Stimulated activated CD4-positive, alpha-beta T cell treated with anti-CD3 and anti-CD28 coated beads, Interleukin-4, amount 100 ng/mL, for 4 hours (primary cell): Measurements from ENCODE around the gene TBC1D14.

ENCODE experiments used
- DNase-seq, 2 experiments: peaks; one replicate each; pipeline ENCODE4 v3.0.0-alpha.2; 2020

The TBC1D14 gene

DNA sequence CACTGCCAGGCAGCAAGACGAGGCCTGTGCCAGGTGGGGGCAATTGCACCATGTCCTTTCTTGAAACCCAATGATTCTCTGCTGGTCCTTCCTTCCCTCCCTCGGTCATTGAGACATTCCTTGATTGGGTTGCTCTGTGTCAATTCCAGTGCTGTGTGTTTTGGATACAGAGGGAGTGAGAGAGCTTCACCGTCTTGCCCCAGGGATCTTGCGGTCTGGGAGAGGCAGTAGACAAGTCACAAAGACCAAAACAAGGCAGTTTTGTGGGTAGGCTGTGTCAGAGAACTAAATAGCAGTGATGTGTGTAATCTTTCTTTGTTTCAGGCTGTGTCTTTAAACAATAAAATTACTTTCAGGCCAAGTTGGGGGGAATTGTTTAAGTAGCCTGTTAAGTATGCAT is 94.7 kb downstream of the TBC1D14 start:
- DNase-seq = no peak

DNA sequence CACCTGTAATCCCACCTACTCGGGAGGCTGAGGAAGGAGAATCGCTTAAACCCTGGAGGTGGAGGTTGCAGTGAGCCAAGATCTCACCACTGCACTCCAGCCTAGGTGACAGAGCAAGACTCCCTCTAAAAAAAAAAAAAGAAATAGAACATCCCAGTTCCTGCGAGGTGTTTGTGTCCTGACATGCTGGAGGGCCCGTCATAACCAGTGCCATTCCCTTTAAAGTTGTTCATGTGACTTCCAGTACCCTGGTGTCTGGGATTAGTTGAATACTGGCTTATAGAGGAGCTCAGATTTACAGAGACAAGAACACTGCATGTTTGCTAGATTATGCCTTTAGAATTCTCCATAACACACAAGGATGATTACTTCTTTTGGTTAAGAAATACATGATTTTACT is 95.9 kb downstream of the TBC1D14 start:
- DNase-seq = no peak

DNA sequence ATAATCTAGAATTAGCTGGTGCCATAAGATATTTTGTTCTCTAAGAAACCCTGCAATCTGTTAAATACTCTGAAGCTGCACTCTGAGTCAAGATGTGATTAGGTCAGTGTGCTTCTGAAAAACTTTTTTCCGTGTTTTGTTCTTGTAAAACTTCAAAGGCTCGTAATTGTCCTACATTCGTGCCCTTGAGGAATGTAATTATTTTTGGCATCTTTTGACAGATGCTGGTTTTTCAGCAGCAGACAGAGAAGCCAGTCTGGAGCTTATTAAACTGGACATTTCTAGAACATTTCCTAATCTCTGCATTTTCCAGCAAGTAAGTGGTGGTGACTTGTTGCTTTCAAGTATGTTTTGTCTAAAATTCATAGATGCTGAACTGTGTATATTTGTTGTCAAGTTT is 96.8 kb downstream of the TBC1D14 start:
- no peak for DNase-seq

DNA sequence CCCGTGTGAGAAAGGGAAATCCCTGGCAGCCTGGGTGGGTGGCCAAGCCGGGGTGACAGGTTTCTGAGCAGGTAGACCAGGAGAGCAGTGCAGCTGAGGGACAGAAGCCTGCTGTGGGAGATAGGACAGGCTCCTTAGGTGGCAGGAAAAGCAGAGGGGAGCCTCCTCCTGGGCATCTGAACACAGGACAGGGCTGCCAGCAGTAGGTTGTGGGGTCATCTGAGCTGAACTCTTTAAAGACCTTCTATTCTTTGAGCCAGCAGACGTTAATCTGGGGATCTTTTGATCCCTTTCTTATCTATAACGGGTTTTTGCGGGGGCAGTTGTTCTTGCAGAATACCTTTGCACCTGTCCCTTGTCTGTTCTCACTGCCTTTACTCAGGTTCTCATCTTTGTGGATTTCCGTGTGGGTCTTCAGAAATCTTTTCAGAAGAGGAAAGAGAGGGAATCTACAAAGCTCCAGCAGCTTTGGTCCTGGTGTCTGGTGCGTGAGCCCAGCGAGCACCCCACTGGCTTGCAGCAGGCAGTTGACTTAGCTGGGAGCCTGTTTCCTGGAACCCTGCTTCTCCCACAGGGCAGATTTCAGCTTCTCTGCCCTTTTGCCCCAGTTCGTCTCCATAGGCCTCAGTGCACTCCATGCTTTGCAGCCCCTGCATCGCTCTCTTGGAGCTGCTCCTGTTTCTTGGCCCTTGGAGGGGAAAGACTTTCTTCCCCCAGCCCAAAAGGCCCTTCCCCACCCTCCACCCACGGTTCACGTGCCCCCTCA is 97.7 kb downstream of the TBC1D14 start:
- DNase-seq = no peak

DNA sequence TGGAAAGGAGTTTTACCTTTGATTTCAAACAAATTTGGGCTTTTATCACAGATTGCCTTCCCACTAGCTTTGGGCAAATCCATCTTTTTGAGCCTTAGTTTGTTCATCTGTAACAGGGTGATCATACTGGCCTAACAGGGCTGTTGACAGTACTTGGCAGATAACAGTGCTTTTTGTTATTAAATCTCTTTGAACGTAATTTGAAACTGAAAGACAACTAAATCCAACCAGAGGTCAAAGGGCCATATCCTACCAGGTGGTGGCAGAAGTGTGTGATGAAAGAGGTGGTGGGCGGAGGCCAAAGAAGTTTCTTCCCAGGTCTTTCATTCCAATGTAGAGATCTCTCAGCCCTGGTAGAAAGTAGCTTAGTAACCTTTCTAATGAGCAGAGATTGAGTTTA is 98.3 kb downstream of the TBC1D14 start:
- DNase-seq = no peak

DNA sequence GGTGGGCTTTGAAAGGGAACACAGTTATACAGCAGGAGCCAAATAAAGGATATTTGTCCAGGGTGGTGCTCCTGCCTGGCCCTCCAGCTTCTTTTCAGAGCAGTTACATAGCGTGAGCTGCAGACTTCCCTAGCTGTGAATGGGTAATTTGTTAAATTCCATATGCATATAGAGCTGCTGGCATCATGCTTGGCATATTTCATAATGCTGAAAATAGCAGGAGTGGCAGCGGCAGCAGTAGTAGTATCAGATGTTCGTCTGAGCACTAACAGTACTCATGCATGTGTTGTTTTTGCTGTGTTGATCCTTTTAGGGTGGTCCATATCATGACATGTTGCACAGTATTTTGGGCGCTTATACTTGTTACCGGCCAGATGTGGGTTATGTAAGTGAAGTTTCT is 99.9 kb downstream of the TBC1D14 start:
- no peak for DNase-seq

DNA sequence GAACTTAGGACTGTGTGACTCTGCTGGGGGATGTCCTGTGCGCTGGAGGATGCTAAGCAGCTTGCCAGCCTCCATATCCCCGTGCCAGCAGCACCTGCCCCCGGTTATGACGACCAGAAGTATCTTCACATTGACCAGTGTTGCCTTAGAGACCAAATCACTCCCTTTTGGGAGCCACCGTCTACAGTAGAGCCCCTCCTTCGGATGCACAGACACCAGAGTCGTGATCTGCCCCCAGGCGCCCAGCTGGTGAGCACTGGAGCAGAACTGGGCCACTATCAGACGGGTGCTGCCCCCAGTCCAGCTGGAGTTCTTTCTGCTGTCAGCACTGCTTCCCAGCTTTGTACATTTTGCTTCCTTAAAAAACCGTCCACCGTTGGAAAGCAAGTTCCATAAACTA is 103.5 kb downstream of the TBC1D14 start:
- no peak for DNase-seq

DNA sequence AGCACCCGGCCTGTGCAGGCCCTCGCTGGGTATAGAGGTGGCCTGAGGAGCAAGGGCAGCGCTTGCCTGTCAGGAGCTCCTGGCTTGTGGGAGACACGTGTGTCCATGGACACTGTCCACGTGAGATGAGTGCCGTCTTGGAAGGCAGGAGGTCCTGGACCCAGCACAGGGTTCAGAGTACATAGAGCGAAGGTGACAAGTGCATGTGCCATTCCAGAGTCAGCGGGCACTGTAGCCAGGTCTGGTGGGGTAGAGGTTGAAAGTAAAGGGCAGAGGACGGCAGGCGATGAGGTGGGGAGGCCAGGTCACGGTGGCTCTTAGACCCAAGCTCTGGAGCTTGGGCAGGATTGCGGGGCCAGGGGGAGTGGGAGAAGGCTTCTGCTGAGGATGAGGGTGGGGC is 105.2 kb downstream of the TBC1D14 start:
- no peak for DNase-seq

DNA sequence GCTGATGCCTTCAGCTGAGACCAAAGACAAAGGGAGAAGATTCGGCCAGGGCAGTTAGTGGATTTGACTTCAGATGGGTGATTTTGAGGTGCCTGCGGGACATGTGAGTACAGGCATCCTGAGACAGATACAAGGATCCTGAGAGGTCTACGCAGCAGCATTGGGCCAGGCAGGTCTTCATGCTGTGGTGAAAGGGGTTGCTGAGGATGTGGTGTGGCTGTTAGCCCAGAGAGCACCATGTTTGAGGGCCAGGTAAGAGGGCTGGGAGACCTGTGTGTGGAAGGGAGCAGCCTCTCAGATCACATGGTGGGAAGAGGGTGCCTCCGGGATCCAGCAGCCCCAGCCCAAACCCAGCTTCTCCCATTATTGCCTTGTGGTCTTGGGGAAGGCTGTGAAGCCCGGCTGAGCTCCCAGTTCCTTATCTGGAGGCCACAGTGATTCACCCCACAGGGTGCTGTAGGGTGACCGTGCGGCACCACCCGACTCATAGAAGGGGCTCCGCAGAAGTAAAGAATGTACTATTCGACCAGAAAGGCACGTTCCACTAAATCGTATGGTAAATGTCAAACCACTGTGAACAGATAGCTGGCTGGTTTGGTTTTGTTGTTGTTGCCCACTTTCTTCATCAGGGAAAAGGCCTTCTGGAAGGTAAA is 105.9 kb downstream of the TBC1D14 start:
- no peak for DNase-seq

DNA sequence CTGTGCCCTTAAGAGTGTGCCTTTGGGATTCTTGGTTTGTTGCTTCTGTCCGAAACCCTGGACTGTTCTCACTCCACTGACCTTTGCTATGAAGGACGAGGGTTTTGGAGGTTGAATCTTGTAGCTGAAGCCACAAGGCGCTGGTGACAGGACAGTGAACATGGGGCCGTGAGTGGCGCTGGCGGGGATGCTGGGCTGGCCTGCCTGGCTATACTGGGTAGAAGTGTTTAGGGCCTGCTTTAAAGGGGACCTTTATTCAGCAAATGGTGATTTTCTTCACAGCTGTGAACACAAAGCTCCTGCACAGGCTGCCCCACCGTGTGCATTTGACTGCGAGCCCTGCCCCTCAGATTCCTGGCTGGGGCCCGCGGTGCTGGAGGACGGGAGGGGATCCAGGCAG is 106.5 kb downstream of the TBC1D14 start:
- no peak for DNase-seq

DNA sequence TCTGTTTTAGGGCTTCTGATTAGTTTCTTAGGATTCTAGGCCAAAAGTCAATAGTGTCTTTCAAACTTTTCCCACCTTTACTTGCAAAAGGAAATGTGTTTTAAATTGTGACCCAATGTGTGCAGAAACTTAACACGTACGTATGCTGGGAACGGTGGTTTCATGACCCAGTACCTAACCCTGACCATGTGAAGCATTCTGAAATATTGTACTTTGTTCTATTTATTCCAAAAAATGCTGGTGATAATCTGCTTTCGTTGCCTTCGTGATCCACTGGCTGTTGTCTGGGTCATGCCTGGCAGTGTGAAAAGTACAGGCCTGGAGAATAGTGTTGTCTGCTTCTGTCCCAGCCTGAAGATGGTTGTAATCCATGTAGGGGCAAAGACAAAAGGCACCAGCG is 106.9 kb downstream of the TBC1D14 start:
- DNase-seq = no peak

DNA sequence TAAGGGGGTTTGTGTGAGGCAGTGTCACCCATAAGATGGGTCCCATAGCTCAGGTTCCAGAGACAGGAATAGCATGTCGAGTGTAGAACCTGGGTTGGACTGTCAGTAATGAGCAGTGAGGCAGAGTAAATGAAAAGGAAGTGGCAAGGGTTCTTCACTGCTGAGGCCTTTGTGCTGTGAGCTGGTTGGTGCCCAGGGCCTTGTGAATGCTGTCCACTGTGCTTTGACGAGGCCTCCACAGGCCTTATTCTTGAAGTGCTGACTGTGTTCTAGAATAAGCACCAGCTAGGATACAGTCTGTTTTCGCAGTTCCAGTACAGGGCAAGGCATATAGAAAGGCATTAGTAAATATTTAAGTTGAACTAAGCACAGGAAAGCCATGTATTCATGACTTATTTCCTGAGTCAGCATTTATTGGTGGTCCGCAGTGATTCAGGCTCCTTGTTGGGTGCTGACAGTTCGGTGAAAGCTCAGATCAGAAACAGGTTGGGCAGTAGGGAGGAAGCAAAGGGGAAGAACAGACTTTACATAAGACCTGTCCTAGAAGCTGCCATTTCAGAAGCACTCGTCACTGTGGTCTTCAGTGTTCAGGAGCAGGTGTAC is 107.9 kb downstream of the TBC1D14 start:
- DNase-seq = no peak

DNA sequence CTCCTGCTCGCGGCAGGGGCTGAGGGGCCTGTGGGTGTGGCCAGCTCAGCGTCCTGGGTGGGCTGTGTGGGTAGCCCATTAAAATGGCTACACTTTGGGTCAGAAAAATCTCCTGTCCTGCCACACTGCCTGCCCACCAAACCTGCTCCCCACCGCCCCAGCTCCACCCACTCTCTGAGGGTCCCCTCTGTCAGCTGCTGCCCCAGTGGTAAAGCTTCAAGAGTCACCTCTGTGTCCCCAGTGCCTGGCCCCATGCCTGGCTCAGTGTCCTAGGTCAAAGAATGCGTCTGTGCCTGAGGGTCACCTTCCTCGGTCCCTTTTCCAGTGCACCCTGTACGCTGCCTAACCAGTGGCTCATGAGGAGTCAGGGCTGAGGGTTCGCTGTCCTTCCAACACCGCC is 108.7 kb downstream of the TBC1D14 start:
- DNase-seq = no peak

DNA sequence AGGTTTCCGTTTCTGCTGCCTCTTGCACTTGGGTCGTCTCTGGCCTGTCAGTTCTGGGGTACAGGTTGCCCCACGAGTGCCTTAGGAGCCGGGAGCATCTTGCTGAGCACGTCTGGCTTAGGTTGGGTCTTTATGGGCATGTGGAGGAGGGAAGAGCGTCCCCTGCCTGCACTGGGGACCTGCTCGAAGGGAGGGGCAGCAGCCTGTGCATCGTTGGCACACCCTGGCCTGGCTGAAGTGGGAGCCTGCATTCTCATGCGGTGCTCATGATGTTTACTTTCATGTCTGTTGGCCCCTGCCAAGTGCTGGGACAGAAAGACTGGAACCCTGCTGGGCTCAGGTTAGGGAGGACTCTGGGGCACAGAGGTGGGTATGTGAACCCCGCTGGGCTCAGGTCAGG is 109.7 kb downstream of the TBC1D14 start:
- no peak for DNase-seq

DNA sequence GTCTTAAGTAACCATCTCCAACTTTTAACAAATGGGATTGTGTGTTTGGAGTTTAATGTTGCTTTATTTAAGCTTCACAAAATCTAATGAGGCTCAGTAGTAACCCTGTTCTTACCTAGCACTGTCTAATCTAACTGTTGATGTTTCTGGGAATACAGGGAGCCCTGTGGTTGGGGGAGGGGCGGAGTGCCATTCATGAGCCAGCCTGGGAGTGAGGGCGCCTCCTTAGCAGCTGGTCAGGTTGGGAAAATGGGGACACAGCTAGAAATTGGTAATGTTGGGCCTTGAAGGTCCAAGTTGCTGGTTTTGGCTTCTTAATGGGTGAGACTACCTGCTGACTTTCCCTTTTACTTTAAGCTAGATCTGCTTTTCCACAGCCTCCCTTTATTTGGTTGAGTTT is 110.7 kb downstream of the TBC1D14 start:
- DNase-seq = no peak

DNA sequence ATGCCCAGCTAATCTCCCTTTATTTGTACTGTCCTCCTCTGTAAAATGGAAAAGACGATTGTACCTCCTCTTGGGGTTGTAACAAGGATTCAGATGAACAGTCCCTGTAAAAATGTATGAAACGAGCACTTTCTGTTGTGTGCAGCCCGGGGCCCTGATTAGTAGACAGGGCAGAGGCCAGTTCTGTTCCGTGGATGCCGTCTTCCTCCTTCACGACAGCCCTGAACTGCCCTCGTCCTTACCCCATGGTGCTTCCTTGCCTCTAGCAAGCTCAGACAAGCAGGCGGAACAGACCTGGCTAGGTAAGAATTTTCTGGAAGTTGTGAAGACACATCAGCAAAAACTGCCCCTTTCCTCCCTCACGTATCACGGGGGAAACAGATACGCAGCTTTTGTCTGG is 111.2 kb downstream of the TBC1D14 start:
- DNase-seq = no peak

DNA sequence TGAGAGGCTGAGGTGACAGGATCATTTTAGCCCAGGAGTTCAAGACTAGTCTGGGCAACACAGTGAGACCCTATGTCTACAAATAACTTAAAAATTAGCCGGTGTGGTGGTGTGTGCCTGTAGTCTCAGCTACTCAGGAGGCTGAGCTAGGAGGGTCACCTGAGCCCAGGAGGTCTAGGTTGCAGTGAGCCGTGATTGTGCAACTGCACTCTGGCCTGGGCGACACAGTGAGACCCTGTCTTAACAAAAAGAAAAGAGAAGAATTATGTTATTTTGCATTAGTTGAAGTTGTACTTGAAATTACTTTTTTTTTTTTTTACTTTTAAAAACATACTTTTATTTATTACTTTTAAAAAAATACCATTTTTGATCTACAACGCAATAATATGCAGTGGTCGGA is 111.7 kb downstream of the TBC1D14 start:
- no peak for DNase-seq

DNA sequence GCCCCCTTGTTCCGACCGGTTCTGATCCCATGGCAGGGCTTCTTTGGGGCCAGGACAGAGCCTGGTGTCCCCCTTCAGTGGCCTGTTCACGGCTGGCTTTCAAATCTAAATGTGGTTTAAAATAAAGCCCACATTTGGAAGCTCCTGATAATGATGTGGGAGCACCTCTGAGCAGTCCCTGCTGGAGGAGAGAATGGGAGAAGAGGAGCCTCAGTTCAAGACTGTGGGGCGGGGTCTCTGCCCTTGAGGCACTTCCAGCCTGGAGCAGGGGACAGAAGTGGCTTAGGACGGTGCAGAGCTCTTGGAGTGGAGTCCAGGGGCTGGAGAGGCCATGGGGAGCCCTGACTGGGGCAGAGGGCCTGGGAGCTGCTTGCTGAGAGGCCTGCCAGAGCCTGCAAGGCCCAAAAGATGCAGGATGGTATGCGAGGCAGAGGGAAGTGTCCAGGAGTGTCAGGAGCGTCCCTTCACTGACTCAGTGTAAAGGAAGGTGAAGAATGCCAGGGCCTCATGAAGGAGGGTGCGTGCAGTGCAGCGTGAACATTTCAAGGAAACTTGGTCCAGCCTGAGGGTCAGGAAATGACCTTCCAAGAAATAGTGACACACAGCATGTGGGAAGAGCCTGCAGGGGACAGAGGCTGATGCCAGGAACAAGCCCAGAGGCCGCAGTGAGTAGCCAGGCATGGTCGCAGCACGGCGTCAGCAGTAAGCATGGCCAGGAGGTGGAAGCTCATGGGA is 112.5 kb downstream of the TBC1D14 start:
- DNase-seq = no peak

DNA sequence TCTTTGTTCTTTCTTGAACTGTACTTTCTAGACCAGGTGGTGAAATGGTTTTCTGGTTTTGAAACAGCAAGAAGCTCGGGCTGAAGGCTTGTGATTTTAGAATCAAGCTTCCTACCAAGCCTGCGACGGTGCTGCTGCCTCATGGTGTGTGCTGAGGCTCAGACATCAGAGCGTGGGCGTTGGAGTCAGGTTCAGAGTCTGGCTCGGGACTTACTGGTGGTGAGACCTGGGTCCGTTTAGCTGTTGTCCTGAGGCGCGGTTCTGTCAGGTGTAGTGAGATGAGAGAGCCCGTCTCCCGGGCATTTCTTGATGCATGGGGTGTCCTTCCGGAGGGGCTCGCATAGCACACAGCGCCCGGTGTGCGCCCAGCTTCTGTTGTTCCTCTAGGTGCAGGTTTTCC is 113.9 kb downstream of the TBC1D14 start:
- no peak for DNase-seq

DNA sequence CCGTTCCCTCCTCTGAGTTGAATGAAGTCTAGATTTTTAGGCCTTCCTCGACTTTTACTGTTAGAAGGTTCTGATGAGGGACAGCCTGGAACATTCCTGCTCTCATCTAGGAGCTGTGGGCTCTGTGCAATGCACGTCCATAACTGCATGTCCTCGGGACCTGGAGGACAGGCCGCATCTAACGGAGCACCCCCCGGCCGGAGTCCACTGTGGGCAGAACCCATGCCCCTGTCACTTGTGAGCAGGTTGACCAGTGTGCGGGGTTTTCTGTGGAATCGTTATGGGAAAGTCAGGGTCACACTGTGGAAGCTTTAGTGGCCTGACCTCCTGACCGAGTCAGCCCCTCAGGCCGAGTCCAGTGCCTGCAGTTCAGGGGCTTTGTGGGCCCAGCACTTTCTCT is 114.3 kb downstream of the TBC1D14 start:
- DNase-seq = no peak

DNA sequence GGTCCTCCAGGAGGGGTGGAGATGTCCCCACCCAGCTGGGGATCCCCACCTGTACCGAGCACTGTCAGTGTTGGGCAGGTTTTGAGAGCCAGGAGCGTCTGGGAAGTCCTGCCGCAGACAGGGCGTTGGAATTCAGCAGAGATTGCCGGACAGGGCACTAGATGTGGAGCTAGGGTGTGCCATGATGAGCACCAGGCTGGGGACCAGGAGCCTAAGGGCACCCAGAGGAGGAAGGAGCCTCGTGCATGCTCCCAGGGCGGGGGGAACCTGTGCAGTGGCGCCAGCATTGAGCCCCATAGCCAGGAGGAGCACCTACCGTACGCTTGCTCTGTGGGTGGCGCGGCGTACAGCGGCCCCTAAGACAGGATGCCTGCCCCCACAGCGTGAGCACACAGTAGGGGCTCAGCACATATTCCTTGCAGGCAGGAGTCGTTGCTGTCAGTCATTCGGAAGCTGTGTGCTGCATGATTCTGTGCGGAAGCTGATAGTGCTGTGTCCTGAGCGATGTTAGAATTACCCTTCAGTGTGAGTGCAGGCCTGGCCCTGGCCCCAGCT is 114.8 kb downstream of the TBC1D14 start:
- DNase-seq = no peak

DNA sequence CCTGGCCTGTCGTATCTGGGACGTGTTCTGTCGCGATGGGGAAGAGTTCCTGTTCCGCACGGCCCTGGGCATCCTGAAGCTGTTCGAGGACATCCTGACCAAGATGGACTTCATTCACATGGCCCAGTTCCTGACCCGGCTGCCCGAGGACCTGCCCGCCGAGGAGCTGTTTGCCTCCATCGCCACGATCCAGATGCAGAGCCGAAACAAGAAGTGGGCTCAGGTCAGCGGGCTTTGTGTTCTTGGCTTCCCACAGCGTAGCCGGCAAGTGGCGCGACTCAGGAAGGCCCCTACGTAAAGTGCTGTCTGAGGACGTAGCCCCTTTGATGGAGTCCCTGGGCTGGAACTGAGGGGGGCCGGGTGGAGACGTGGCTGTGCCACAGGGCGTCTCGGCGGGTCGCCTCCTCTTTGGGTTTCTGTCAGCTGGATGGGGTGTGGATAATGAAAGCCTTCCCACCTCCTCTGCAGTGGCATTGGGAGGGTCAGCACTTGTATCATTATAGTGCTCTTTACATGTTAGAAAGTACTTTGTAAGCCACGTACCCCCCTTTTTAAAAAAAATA is 115.5 kb downstream of the TBC1D14 start:
- no peak for DNase-seq

DNA sequence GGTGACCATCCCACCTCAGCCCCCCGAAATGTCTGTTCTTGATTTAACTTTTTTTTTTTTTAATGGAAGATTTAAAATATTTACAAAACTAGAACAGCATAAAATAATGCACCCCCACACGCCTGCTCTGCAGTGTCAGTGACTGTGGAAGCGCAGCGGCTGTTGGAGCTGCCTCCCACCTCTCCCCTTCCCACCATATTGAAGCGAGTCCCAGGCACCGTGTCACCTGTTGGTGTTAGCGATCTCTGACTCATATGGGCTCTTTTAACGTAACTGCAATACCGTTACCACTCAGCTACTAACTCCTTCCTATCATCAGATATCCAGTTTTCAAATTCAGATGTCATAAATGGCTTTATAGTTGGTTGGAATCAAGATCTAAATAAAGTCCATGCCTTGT is 116.5 kb downstream of the TBC1D14 start:
- no peak for DNase-seq
